Endometrium (tissue), 2 donors: ENCODE measurements around the gene PTPRD.
"Not testable (repeated sequence)": the region's sequence is repeated elsewhere in the genome, so short reads cannot be mapped to it uniquely, and the experiment has no call there.

Experiments
- FAIRE-seq: peaks from 2 replicates; lab custom pipeline; 2012; peaks lifted over from hg19 to GRCh38; lab: Jason Lieb, UNC
- donor health status: control.
- donor health status: control.

PTPRD gene

GRCh38 chr9:8717146-8717545 is 1895.7 kb downstream of the PTPRD start:
- no peak for FAIRE-seq

GRCh38 chr9:8715788-8716187 is 1897.0 kb downstream of the PTPRD start:
- FAIRE-seq, result no peak

GRCh38 chr9:8713811-8714165 is 1899.0 kb downstream of the PTPRD start:
- FAIRE-seq, result no peak

GRCh38 chr9:8713149-8713810 is 1899.5 kb downstream of the PTPRD start:
- no peak for FAIRE-seq

GRCh38 chr9:8709731-8710130 is 1903.1 kb downstream of the PTPRD start:
- FAIRE-seq, result no peak

- FAIRE-seq, result no peak
Measured at GRCh38 chr9:8708728-8709127, 1904.1 kb downstream of the PTPRD start.

- FAIRE-seq, result no peak
Measured at GRCh38 chr9:8706998-8707397, 1905.8 kb downstream of the PTPRD start.

GRCh38 chr9:8706531-8706930 is 1906.3 kb downstream of the PTPRD start:
- FAIRE-seq, result no peak

GRCh38 chr9:8705861-8706260 is 1906.9 kb downstream of the PTPRD start:
- no peak for FAIRE-seq

GRCh38 chr9:8703904-8704303 is 1908.9 kb downstream of the PTPRD start:
- FAIRE-seq, result no peak

GRCh38 chr9:8701904-8702303 is 1910.9 kb downstream of the PTPRD start:
- FAIRE-seq, result no peak

GRCh38 chr9:8697565-8697964 is 1915.2 kb downstream of the PTPRD start:
- FAIRE-seq, result not testable (repeated sequence)

- no peak for FAIRE-seq
Measured at GRCh38 chr9:8696516-8696915, 1916.3 kb downstream of the PTPRD start.

GRCh38 chr9:8694983-8695588 is 1917.7 kb downstream of the PTPRD start:
- FAIRE-seq, result no peak

- no peak for FAIRE-seq
Measured at GRCh38 chr9:8693464-8693863, 1919.3 kb downstream of the PTPRD start.

GRCh38 chr9:8686516-8686915 is 1926.3 kb downstream of the PTPRD start:
- FAIRE-seq, result no peak

GRCh38 chr9:8685825-8686224 is 1927.0 kb downstream of the PTPRD start:
- FAIRE-seq, result no peak

- no peak for FAIRE-seq
Measured at GRCh38 chr9:8684978-8685708, 1927.7 kb downstream of the PTPRD start.

GRCh38 chr9:8683496-8683895 is 1929.3 kb downstream of the PTPRD start:
- no peak for FAIRE-seq

GRCh38 chr9:8680658-8681057 is 1932.1 kb downstream of the PTPRD start:
- no peak for FAIRE-seq

GRCh38 chr9:8680157-8680556 is 1932.6 kb downstream of the PTPRD start:
- FAIRE-seq, result no peak

GRCh38 chr9:8679371-8679822 is 1933.4 kb downstream of the PTPRD start:
- no peak for FAIRE-seq

- FAIRE-seq, result no peak
Measured at GRCh38 chr9:8677741-8678140, 1935.1 kb downstream of the PTPRD start.
